GM18909 (cell line): ENCODE data around the gene INPP4B.

Experiments used
- ATAC-seq: cut with Tn5 transposase; IDR thresholded peaks from one replicate; pipeline ENCODE4 v1.9.1; 2021; ENCODE audit warnings: mild to moderate bottlenecking; ENCODE audit not compliant: unreplicated experiment, poor library complexity

INPP4B gene

DNA sequence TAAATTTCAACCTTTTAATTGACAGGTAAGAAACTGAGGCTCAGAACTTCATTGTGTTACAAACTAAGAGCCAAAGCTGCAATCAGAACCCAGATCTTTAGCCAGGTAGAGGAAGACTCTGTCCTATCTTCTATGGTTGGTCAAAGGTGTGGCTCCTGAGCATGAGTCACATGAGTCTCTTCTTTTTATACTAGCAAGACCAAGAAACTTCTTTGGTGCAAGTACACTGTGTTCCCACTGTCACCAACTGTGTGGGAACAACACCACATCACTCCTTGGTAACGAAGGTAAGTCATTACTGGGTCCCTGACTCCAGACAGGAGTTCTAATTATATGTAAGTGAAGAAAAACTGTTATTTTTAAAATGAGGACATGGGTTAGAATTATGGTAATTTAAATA is 290.1 kb downstream of the INPP4B start:
- ATAC-seq, result no peak

DNA sequence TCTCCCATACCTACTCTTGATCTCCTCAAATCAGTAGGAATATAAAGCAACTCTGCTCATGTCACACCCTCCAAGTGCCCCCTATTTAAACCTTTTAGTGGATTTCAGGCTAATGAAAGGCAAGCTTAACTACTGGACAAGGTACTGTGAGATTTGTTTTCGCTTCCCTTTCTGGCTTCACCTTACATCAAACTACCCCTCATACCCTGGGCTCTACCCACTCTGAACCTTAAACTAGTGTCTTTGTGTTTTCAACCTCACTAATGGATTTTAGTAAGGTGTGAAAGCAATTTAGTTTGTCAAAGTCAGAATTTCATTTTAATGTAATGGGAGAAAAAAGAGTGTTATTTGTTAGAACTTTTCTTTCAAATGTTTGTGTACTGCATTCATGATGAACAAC is 291.7 kb downstream of the INPP4B start:
- no peak for ATAC-seq

GRCh38 chr4:142551517-142552305 is 294.4 kb downstream of the INPP4B start:
- no peak for ATAC-seq

DNA sequence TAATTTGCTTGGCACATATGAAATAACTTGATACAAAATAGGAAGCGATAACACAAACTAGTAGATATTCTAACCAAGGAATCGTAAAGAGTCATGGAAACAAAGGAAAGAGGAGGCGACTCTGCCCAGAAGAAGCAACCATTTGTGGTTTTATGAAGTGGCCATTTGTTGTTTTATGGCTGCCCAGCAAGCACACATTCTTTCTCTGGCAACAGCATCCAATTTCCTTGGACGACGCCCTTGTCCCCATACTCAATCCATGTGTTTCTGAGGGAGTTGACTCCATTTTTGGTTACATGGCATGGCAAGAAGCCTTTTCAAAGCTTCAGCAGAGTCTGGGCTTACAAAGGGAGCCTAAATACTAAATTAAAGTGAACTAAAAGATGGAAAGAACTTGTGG is 295.1 kb downstream of the INPP4B start:
- ATAC-seq, result no peak

DNA sequence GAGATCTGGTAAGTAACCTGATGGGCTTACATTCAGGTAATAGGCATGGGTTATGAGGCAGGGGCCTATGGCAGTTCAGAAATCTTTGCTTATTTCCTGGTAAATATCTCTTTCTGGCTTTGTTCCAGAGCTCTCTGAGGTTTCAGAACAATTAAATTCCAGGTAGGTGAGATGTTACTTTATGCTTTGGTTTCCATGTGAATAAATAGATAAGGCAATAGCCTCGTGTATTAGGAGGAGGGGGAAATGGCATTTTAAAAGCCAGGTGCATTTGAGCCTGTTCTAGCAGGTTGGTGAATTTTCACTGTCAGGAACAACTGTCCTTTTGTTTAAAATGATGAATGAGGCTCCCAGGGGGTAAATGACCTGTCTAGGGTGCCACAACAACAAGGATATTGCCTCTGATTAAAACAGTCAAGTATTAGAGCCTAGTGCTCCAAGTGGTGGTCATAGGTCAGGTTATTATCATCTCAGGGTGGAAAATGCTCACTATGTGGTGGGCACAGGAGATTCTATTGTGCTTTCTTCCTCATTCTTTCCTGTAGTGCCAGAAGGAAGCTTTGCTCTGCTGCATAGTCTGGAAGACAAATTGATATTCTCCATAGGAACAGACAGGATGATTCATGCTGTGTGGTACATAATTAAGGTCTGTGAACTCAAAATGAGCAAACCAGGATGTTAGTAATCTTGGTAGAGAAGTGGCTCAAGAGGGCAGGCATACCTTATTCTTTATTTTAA is 296.2 kb downstream of the INPP4B start:
- ATAC-seq, result no peak

DNA sequence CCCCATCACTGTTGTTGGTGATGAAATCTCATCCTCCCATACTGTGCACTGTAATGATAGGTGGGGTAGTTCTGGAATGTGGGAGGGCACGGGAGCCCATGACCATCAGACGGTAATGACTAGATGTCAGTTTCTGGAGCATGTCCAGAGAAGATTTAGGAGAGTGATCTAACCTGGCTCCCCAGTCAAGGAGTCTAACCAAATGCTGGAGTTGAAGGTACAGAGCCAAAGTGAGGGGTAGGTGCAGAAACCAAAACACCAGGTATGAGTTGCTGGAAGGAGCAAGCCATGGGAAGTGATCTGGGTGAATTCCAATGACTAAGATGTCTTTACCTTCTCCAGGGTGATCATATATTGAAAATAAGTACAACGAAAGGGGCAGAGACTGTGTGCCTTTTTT is 296.9 kb downstream of the INPP4B start:
- ATAC-seq, result no peak

DNA sequence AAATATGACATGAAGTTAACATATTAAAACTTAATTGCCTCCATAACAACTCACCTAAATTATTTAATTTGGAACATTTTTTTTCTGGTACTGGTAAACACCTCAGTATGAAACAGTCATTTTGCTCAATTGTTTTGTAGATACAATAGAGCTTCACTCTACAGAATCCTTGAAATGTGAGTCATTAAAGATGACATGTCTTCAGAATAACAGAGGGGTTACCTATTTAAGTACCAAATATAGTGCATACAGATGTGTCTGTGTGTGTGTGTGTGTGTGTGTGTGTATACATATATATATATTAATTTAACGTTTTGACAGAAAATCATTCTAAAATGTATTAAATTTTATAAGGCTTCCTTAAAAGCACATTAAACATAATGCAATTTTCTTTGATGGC is 297.6 kb downstream of the INPP4B start:
- no peak for ATAC-seq

DNA sequence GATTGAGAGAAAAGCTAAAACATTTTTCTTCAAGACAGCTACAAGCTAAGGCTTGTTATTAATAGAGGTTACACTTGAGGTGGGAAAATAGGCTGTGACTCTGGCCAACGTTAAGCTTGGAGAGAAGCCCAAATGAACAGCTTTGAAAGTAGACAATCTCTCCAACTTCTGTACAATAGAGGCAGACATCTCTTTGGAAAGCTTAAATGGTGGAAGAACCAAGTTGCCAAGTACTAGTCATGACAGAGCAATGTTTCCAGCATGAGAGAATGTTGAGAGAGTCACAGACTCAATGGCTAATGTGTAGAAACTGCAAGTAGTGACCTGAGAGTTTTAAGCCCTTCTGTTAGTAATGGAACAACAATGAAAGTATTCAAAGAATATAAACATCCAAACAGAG is 298.1 kb downstream of the INPP4B start:
- no peak for ATAC-seq

DNA sequence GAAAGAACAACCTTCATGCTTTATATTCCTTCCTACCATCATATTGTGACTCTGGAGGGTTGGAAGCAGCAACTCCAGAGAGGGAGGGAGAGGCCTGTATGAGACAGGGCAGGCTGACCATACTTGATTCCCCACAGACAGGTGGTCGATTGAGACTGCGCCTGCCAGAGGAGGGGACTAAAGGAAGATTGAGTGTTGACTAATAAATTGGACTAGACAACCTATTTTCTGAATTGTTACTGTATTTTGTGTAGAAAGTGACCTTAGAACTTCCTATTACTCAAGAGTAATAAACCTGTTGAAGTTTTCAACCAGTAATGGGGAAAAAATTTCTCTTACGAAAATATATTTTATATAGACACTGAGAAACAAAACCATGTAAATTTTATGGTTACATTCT is 301.5 kb downstream of the INPP4B start:
- ATAC-seq, result no peak

DNA sequence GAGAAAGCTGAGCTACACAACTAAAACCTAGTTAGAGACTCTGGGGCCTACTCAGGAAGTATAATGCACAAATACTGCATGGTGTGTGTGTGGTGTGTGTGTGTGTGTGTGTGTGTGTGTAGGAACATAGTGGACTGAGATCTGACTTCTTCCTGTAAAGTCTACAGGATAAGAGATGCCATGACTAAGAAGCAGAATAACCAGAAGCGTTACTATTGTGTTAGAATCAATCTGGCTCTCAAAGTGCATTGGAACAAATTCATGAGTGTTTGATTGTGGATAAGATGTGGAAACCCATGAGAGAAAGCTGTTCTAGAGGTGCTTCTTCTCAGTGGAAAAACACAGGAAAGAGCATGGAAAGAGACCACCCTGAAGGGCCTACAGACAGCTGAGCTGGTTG is 302.1 kb downstream of the INPP4B start:
- ATAC-seq, result no peak

- ATAC-seq, result no peak
Observed at GRCh38 chr4:142540483-142540804, 305.7 kb downstream of the INPP4B start.

- no peak for ATAC-seq
Observed at GRCh38 chr4:142539796-142540482, 306.2 kb downstream of the INPP4B start.

DNA sequence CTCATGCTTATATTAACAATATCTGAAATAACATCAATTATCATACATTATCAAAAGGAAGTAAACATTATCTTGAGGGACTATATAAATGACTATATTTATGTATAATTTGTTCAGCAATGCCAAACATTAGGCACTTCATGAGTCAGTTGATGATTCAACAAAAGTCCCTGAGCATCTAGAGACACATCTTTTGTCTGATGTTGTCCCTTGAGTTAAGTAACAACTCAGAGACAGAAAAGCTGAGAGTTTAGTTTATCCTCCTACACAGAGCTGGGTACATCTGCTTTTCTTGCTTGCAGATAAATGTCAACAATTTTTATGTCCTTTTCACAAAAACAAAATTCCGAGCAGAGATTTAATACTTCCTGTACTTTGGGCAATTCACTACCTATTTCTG is 311.1 kb downstream of the INPP4B start:
- ATAC-seq, result no peak

DNA sequence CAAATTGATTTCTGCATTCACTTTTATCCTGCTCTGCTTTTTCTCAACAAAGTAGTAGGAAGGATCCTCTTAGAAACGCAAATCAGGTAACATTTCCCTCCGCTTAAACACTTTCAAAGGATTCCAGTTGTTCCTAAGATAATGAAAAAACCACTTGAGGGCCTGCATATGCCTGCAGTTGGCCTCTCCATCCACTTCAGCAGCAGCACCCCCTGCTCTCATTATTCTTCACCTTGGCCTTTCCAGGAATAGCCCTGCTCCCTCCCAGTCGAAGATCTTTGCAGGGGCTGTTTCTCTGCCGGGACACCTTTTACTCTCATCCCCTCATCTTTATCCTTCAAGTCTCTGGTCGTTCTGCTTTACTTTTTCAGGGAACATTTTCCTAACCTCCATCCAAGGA is 314.0 kb downstream of the INPP4B start:
- ATAC-seq, result no peak

- no peak for ATAC-seq
Observed at GRCh38 chr4:142530728-142531127, 315.4 kb downstream of the INPP4B start.

DNA sequence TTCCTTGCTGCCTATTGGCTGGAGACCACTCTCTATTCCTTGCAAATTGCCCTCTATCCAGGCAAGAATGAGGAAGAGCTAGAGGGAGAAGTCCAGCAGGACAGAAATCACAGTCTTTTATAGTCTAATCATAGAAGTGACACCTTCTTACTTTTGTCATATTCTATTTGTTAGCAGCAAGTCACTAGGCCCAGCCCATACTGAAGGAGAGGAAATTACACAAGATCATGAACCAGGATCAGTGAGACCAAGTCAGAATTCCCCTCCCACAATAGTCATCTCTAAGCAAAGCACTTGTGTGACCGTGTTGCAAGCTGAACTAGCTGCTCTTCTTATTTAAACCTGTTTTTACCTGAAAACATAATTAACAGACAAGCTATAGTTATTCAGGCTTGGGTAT is 317.7 kb downstream of the INPP4B start:
- no peak for ATAC-seq

- no peak for ATAC-seq
Observed at GRCh38 chr4:142523111-142523510, 323.0 kb downstream of the INPP4B start.

DNA sequence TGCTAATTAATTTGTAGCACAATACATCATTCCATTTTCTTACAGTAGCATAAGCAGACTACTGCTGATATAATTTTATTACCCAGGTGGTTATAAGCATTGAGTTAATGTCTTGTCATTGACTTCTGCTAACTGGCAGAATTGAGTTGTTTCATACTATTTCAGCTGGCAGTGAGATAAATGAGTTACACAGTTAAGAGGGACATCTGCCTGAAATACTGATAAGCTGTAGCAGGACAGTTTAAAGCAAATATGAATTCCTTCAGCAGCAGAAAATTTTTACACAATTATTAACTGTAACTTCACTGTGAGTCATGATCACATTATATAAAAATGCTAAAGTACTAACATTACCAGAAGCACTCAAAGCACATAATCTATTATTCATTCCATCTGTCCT is 326.8 kb downstream of the INPP4B start:
- no peak for ATAC-seq

DNA sequence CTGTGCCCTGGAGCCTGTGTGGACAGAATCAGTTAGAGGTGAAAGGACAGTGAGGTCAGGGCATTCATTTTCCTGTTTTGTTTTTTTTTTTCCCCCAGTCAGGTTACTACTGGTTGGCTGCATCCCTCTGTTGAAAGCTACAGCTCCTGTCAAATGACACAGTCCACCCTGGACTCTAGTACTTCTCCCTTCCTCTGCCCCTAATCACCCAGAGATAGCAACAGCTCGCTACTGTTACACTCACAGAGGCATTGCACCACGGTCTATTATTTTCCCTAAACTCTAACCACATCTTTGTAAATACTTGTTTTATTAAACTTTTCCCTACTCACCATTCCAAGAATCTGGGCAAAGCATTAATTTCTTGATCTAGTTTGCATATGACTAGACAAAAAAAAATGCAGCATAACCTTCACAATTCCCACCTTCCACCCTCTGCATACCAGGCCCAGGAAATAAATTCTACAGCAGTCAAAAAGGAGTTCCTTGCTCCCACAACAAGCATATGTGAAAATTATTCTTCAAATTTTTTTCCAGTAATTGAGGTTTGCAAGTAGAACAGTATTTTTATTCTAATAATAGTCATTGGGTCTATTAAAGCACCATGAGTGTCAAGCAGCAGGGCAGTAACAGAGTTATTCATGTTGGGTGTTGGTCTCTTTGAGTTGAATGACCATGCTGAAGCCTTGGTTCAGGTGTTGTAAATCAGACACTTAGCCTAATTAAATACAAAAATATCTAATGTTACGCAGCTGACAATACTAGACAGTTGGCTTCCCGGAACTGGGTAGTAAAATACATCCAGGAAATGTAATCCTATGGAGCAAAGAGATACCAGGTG is 329.2 kb downstream of the INPP4B start:
- no peak for ATAC-seq

DNA sequence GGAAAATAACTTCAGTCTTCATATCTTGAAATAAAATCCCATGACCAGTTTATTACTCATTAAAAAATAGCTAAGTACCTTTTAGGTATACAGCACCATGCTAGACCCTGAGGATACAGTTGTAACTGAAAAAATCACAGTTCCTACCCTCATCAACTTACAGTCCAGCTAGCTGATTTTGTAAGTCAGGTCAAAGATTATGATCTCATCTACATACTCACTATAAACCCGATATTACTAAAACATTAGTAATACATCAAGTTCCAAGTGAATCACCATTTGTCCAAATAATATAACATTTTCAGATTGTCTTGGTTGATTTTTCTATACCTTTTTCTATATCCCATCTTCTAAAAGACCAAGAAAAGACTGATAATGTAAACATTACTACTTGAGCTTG is 333.9 kb downstream of the INPP4B start:
- ATAC-seq, result no peak

GRCh38 chr4:142509881-142510280 is 336.2 kb downstream of the INPP4B start:
- no peak for ATAC-seq
